ENCODE data around the gene GAB3. TPM values are rescaled to one million over a fixed set of nuclear protein-coding genes. Genes with fewer than 3 reads are reported as not detected.

GAB3 gene
- total and polyA plus RNA-seq, 2 experiments from 2014 or later: 0.89 to 1.8 TPM

- no peaks in the 10 kb centered on the region for H3K27me3 ChIP-seq (ENCODE audit: insufficient read depth)
- no peak for ATAC-seq
Measured at GRCh38 chrX:154655786-154656185, 95.1 kb downstream of the GAB3 start.

GRCh38 chrX:154655346-154655745 lies 95.5 kb downstream of the GAB3 start:
- no peaks in the 10 kb centered on the region for H3K4me1 ChIP-seq (ENCODE audit: insufficient read depth)
- H3K4me3 ChIP-seq: no peak overlapping the region
- ATAC-seq: no peak

More at GRCh38 chrX:154655786-154656185, 95.1 kb downstream of the GAB3 start:
- Histone ChIP-seq H4K20me1 (replicated peaks; ENCODE audit: insufficient read depth) (no peaks in the 10 kb centered on the region), H3K4me1 (ENCODE audit: insufficient read depth) (no peaks in the 10 kb centered on the region), H3K27ac (ENCODE audit: low read depth) (no peak overlapping the region), H2AFZ (no peak overlapping the region), H3F3A (replicated peaks; ENCODE audit: low read depth) (no peaks in the 10 kb centered on the region), H3K36me3 (ENCODE audit: insufficient read depth) (no peaks in the 10 kb centered on the region), H3K4me3 (no peak overlapping the region), H3K79me2 (replicated peaks; ENCODE audit: insufficient read depth) (no peaks in the 10 kb centered on the region), H3K4me2 (no peak overlapping the region), H3K9me2 (ENCODE audit: insufficient read depth) (no peaks in the 10 kb centered on the region)
- H3K4me1 Mint-ChIP-seq: no peaks in the 10 kb centered on the region
- H3K9me3 Mint-ChIP-seq: no peaks in the 10 kb centered on the region
- H3K27ac Mint-ChIP-seq: no peak overlapping the region
- H3K36me3 Mint-ChIP-seq (ENCODE audit: low read depth): no peaks in the 10 kb centered on the region
- peaks cover 2% of the 10 kb centered on the region for H3K27me3 Mint-ChIP-seq (ENCODE audit: insufficient read depth, low read depth, poor library complexity)
- no peak for TF ChIP-seq ETS1 (IDR thresholded peaks at IDR 0.05)
- DNase-seq (ENCODE audit: low spot score): no peak
- H3K4me3 Mint-ChIP-seq: no peak overlapping the region

More at GRCh38 chrX:154655346-154655745, 95.5 kb downstream of the GAB3 start:
- H3K4me1 Mint-ChIP-seq: no peaks in the 10 kb centered on the region
- no peaks in the 10 kb centered on the region for H3K36me3 Mint-ChIP-seq (ENCODE audit: low read depth)
- peaks cover 3% of the 10 kb centered on the region for H3K27me3 Mint-ChIP-seq (ENCODE audit: insufficient read depth, low read depth, poor library complexity)
- no peaks in the 10 kb centered on the region for H3K27me3 ChIP-seq (ENCODE audit: insufficient read depth)
- TF ChIP-seq EZH2 (IDR thresholded peaks at IDR 0.05; ENCODE audit: low read depth, unreplicated experiment) (no peak), JUNB (IDR thresholded peaks at IDR 0.05; ENCODE audit: unreplicated experiment) (no peak), REST (IDR thresholded peaks at IDR 0.05; ENCODE audit: unreplicated experiment) (no peak), CREB1 (CRISPR knock-in tag; IDR thresholded peaks at IDR 0.05; ENCODE audit: low read depth) (no peak), ZNF462 (CRISPR knock-in tag; IDR thresholded peaks at IDR 0.05) (no peak), ETS1 (IDR thresholded peaks at IDR 0.05) (no peak)
- H3K4me2 ChIP-seq: no peak overlapping the region
- no peak overlapping the region for H2AFZ ChIP-seq
- no peaks in the 10 kb centered on the region for H3K36me3 ChIP-seq (ENCODE audit: insufficient read depth)
- no peaks in the 10 kb centered on the region for H3K9me2 ChIP-seq (ENCODE audit: insufficient read depth)
- H3K79me2 ChIP-seq (replicated peaks; ENCODE audit: insufficient read depth): no peaks in the 10 kb centered on the region
- H3K9me3 Mint-ChIP-seq: no peaks in the 10 kb centered on the region
- H3F3A ChIP-seq (replicated peaks; ENCODE audit: low read depth): no peaks in the 10 kb centered on the region
- H3K4me3 Mint-ChIP-seq: no peak overlapping the region
- no peak for DNase-seq (ENCODE audit: low spot score)
- H4K20me1 ChIP-seq (replicated peaks; ENCODE audit: insufficient read depth): no peaks in the 10 kb centered on the region
- H3K27ac Mint-ChIP-seq: no peak overlapping the region
- H3K27ac ChIP-seq (ENCODE audit: low read depth): no peak overlapping the region
